Retinal pigment epithelial cell (primary cell): Measurements from ENCODE around the gene HOXA10.

Experiments
- DNase-seq: peaks from one replicate; pipeline ENCODE4 v3.0.0-alpha.2; 2010; ENCODE audit warnings: low read depth
- H3K4me3 ChIP-seq: 2 replicates; pipeline ENCODE4 v1.5.1; 2011; ENCODE audit warnings: mild to moderate bottlenecking, low read length, control low read depth, moderate library complexity
- CTCF ChIP-seq: conservative IDR thresholded peaks from 2 replicates; pipeline ENCODE4 v1.5.1; 2011; ENCODE audit warnings: low read depth, low read length, control low read depth, inconsistent platforms

HOXA10 gene

GRCh38 chr7:27141137-27141922, 32.8 kb downstream of the HOXA10 start:
- DNase-seq = no peak
- no peak for TF ChIP-seq CTCF
- no peak overlapping the region for H3K4me3 ChIP-seq

GRCh38 chr7:27140126-27140857, 33.8 kb downstream of the HOXA10 start:
- no peak for TF ChIP-seq CTCF
- no peak overlapping the region for H3K4me3 ChIP-seq
- no peak for DNase-seq

GRCh38 chr7:27139334-27140125, 34.6 kb downstream of the HOXA10 start:
- no peak for DNase-seq
- no peak overlapping the region for H3K4me3 ChIP-seq
- TF ChIP-seq CTCF = no peak

GRCh38 chr7:27138985-27139333, 35.2 kb downstream of the HOXA10 start:
- H3K4me3 ChIP-seq = no peak overlapping the region
- DNase-seq = no peak
- no peak for TF ChIP-seq CTCF

- no peak for TF ChIP-seq CTCF
- no peak for DNase-seq
- H3K4me3 ChIP-seq = no peak overlapping the region
Measured at GRCh38 chr7:27138472-27138871, 35.6 kb downstream of the HOXA10 start.

GRCh38 chr7:27137640-27138315, 36.3 kb downstream of the HOXA10 start:
- no peak for DNase-seq
- no peak overlapping the region for H3K4me3 ChIP-seq

More at GRCh38 chr7:27137640-27138315, 36.3 kb downstream of the HOXA10 start:
- no peak for TF ChIP-seq CTCF
